IMR-90 (cell line): ENCODE measurements around the gene BPIFA1. TPM values are rescaled to one million over a fixed set of nuclear protein-coding genes. Genes with fewer than 3 reads are reported as not detected.

Experiments
- ATAC-seq: fragments of 200-7000 bp; cut with Tn5 transposase; 2 replicates; pipeline ENCODE4 v1.9.1; 2020; ENCODE audit warnings: low read depth, mild to moderate bottlenecking, moderate library complexity
- BruUV-seq: library from RNA; stranded (reverse); fragments of 400-500 nt; replicated peaks from 2 replicates; lab custom pipeline; 2021; lab: Mats Ljungman, UMichigan
- CTCF ChIA-PET: fragments of 300-600 bp; formaldehyde crosslinking; extraction: SDS; loops from one replicate; lab custom pipeline; 2021; ENCODE audit warnings: antibody characterized with exemption; lab: Yijun Ruan, JAX
- POLR2A ChIA-PET: fragments of 300-600 bp; sonication (Branson Sonifier 250); formaldehyde crosslinking; loops from one replicate; lab custom pipeline; 2022; ENCODE audit warnings: antibody characterized with exemption; ENCODE audit not compliant: unreplicated experiment; lab: Charles Lee
- DNase-seq: peaks from one replicate; pipeline ENCODE4 v3.0.0; 2013
- H2AFZ ChIP-seq: replicated peaks from 2 replicates; pipeline ENCODE3; 2013; ENCODE audit warnings: low read length, mild to moderate bottlenecking; ENCODE audit not compliant: poor library complexity
- H2AK5ac ChIP-seq: 2 replicates; pipeline ENCODE4 v1.6.1; 2013; ENCODE audit warnings: low read depth, low read length, inconsistent platforms
- H2AK9ac ChIP-seq: replicated peaks from 2 replicates; pipeline ENCODE3; 2013; ENCODE audit warnings: mild to moderate bottlenecking, low read depth, low read length, moderate library complexity; ENCODE audit not compliant: poor library complexity
- H2BK120ac ChIP-seq: 2 replicates; pipeline ENCODE4 v1.6.1; 2013; ENCODE audit warnings: low read depth, low read length, inconsistent platforms
- H2BK15ac ChIP-seq: 3 replicates; pipeline ENCODE4 v1.6.1; 2013; ENCODE audit warnings: low read depth, low read length, inconsistent platforms
- H2BK20ac ChIP-seq: 2 replicates; pipeline ENCODE4 v1.6.1; 2013; ENCODE audit warnings: low read depth, mild to moderate bottlenecking, inconsistent platforms, low read length, moderate library complexity
- H2BK5ac ChIP-seq: 2 replicates; pipeline ENCODE4 v1.6.1; 2013; ENCODE audit warnings: mild to moderate bottlenecking, low read depth, low read length, inconsistent platforms; ENCODE audit not compliant: poor library complexity, severe bottlenecking
- H3K14ac ChIP-seq: replicated peaks from 2 replicates; pipeline ENCODE4 v1.6.1; 2013; ENCODE audit warnings: low read depth, low read length, inconsistent platforms
- H3K18ac ChIP-seq: 2 replicates; pipeline ENCODE4 v1.6.1; 2013; ENCODE audit warnings: low read depth, low read length, control low read depth
- H3K23ac ChIP-seq: 2 replicates; pipeline ENCODE4 v1.6.1; 2013; ENCODE audit warnings: low read depth, low read length, inconsistent platforms
- H3K27ac ChIP-seq: 2 replicates; pipeline ENCODE4 v1.5.1; 2013; ENCODE audit warnings: mild to moderate bottlenecking, control low read depth, low read length; ENCODE audit not compliant: insufficient read depth
- H3K27me3 ChIP-seq: 2 replicates; pipeline ENCODE4 v1.6.1; 2013; ENCODE audit warnings: low read length; ENCODE audit not compliant: control insufficient read depth, insufficient read depth
- H3K36me3 ChIP-seq: 2 replicates; pipeline ENCODE4 v1.6.1; 2013; ENCODE audit warnings: low read length, mixed read lengths; ENCODE audit not compliant: control insufficient read depth, insufficient read depth
- H3K4ac ChIP-seq: 2 replicates; pipeline ENCODE4 v1.6.1; 2013; ENCODE audit warnings: low read depth, low read length, inconsistent platforms
- H3K4me1 ChIP-seq: 2 replicates; pipeline ENCODE4 v1.6.1; 2013; ENCODE audit warnings: low read length, mixed read lengths; ENCODE audit not compliant: control insufficient read depth, insufficient read depth
- H3K4me2 ChIP-seq: 2 replicates; pipeline ENCODE4 v1.6.1; 2013; ENCODE audit warnings: low read depth, mild to moderate bottlenecking, control low read depth, low read length, moderate library complexity
- H3K4me3 ChIP-seq: 2 replicates; pipeline ENCODE4 v1.5.1; 2013; ENCODE audit warnings: low read depth, mild to moderate bottlenecking, control low read depth, low read length, moderate library complexity; ENCODE audit not compliant: insufficient read depth
- H3K56ac ChIP-seq: 2 replicates; pipeline ENCODE4 v1.6.1; 2013; ENCODE audit warnings: low read length, inconsistent platforms; ENCODE audit not compliant: insufficient read depth; ENCODE audit errors: extremely low read depth
- H3K79me1 ChIP-seq, 2 experiments: 2 replicates each; pipeline ENCODE4 v1.6.1; 2013; ENCODE audit warnings: low read length in 2 of 2, inconsistent platforms in 1 of 2, low read depth in 1 of 2
- H3K9ac ChIP-seq: 2 replicates; pipeline ENCODE4 v1.6.1; 2013; ENCODE audit warnings: low read depth, low read length, control low read depth
- H3K9me1 ChIP-seq: 2 replicates; pipeline ENCODE4 v1.6.1; 2013; ENCODE audit warnings: low read length, inconsistent platforms; ENCODE audit not compliant: insufficient read depth
- H3K9me3 ChIP-seq: 2 replicates; pipeline ENCODE4 v1.6.1; 2013; ENCODE audit warnings: low read length; ENCODE audit not compliant: control insufficient read depth, insufficient read depth
- H4K20me1 ChIP-seq: 2 replicates; pipeline ENCODE4 v1.6.1; 2013; ENCODE audit warnings: low read length, inconsistent platforms; ENCODE audit not compliant: insufficient read depth
- H4K5ac ChIP-seq: 2 replicates; pipeline ENCODE4 v1.6.1; 2013; ENCODE audit warnings: mild to moderate bottlenecking, low read depth, low read length, control low read depth
- H4K8ac ChIP-seq, 2 experiments: 2 replicates each; pipeline ENCODE4 v1.6.1; 2013; ENCODE audit warnings: low read depth in 2 of 2, low read length in 2 of 2, control low read depth in 1 of 2, inconsistent platforms in 1 of 2
- H4K91ac ChIP-seq: 2 replicates; pipeline ENCODE4 v1.6.1; 2013; ENCODE audit warnings: low read depth, low read length, inconsistent platforms; ENCODE audit not compliant: insufficient read depth
- CHD1 ChIP-seq: IDR thresholded peaks from 2 replicates; pipeline ENCODE4 v1.6.1; 2012; ENCODE audit warnings: low read depth, low read length, improper control_type of control experiment
- FOS ChIP-seq: fragments of 150-350 bp; IDR thresholded peaks from 2 replicates; pipeline ENCODE4 v1.6.1; 2016; ENCODE audit warnings: low read depth, low read length
- MAFK ChIP-seq: IDR thresholded peaks from 2 replicates; pipeline ENCODE4 v1.6.1; 2012; ENCODE audit warnings: low read depth, low read length, improper control_type of control experiment
- MAZ ChIP-seq: IDR thresholded peaks from 2 replicates; pipeline ENCODE4 v1.6.1; 2012; ENCODE audit warnings: low read depth, mild to moderate bottlenecking, low read length, improper control_type of control experiment, moderate library complexity, borderline replicate concordance
- NFE2L2 ChIP-seq: fragments of 150-350 bp; IDR thresholded peaks from 2 replicates; pipeline ENCODE4 v1.6.1; 2016; ENCODE audit warnings: low read depth, mild to moderate bottlenecking, low read length
- POLR2A ChIP-seq: IDR thresholded peaks from 2 replicates; pipeline ENCODE4 v1.6.1; 2012; ENCODE audit warnings: mild to moderate bottlenecking, low read depth, low read length
- RAD21 ChIP-seq: IDR thresholded peaks from 2 replicates; pipeline ENCODE4 v1.6.1; 2012; ENCODE audit warnings: low read length, improper control_type of control experiment
- RFX5 ChIP-seq: IDR thresholded peaks from 2 replicates; pipeline ENCODE4 v1.8.0; 2012; ENCODE audit warnings: low read depth, mild to moderate bottlenecking, low read length, moderate library complexity
- WGBS, 2 experiments: methylation state at CpG; one replicate each; pipeline versions ENCODE4 v1.1.5 to v1.1.7; 2013; ENCODE audit warnings: missing lambda C conversion rate in 2 of 2; ENCODE audit not compliant: insufficient read length in 1 of 2; ENCODE audit errors: extremely low coverage in 2 of 2; 5-methylcytosine and 5-hydroxymethylcytosine counted together
- dilution Hi-C: fragments of 300-500 bp; cut with HindIII; formaldehyde crosslinking; loops from one replicate; pipeline ENCODE4 v1.14.3; 2018; ENCODE audit warnings: low sequenced_read_pairs; ENCODE audit not compliant: unreplicated experiment
- in situ Hi-C: fragments of 300-500 bp; cut with MboI; formaldehyde crosslinking; loops from 3 replicates; pipeline ENCODE4 v1.14.3; 2019; ENCODE audit warnings: low sequenced_read_pairs, inconsistent platforms, mixed read lengths
- intact Hi-C: fragments of 100-400 bp; cut with micrococcal nuclease; formaldehyde crosslinking; loops from 2 replicates; pipeline ENCODE4 v1.10.0; 2022
- polyA plus RNA-seq, 3 experiments: library from polyadenylated mRNA; depleted of rRNA; stranded (reverse); fragments of >200 nt; gene quantifications; 2 replicates each; pipeline ENCODE4 v1.2.3, GENCODE V29; 2012; ENCODE audit warnings: low replicate concordance in 1 of 3
- total RNA-seq: library from RNA; depleted of rRNA; stranded (reverse); fragments of >200 nt; gene quantifications from 2 replicates; pipeline ENCODE4 v1.2.3, GENCODE V29; 2012
- TF ChIP-seq, protein P1 (sequence below): conservative IDR thresholded peaks from 2 replicates; pipeline ENCODE4 v1.5.1; 2012; ENCODE audit warnings: mild to moderate bottlenecking, low read depth, low read length, improper control_type of control experiment

Gene BPIFA1
- total and polyA plus RNA-seq, 2 of the 4 experiments (the other 2 are of a cell fraction) = not detected

GRCh38 chr20:33217052-33217451 lies 18.7 kb upstream of the BPIFA1 start, which contains the start of gene BPIFA3:
Gene BPIFA3 (plus strand): TSS chr20:33217352. CDS start chr20:33217537, 185 bp downstream.
- no CpG with 5 or more reads among the region's 2 CpGs for WGBS, 2 experiments

More at GRCh38 chr20:33217052-33217451, 18.7 kb upstream of the BPIFA1 start, which contains the start of gene BPIFA3:
- H3K23ac ChIP-seq = no peak within 1 kb of the TSS
- H2AK9ac ChIP-seq = no peak within 1 kb of the TSS
- no peak within 1 kb of the TSS for H2BK5ac ChIP-seq
- intact Hi-C loops = no loop called here
- no peaks in the 10 kb centered on the region for H3K79me1 ChIP-seq
- H3K9me3 ChIP-seq = no peaks in the 10 kb centered on the region
- no peak within 1 kb of the TSS for H3K9ac ChIP-seq
- CTCF ChIA-PET = no interaction called here
- no peak within 1 kb of the TSS for H2BK20ac ChIP-seq
- H3K14ac ChIP-seq = no peak within 1 kb of the TSS
- no peaks in the 10 kb centered on the region for H3K9me1 ChIP-seq
- H4K20me1 ChIP-seq = no peaks in the 10 kb centered on the region
- no peak within 1 kb of the TSS for H3K4ac ChIP-seq
- no peak within 1 kb of the TSS for H4K8ac ChIP-seq
- dilution Hi-C loops = no loop called here
- no peak within 1 kb of the TSS for H3K18ac ChIP-seq
- ATAC-seq (no peak), DNase-seq (no peak)
- H2BK15ac ChIP-seq = no peak within 1 kb of the TSS
- no TSS peak for BruUV-seq
- H4K91ac ChIP-seq = no peak within 1 kb of the TSS
- no peak within 1 kb of the TSS for H3K4me2 ChIP-seq
- peaks cover 3% of the 10 kb centered on the region; the same call in 1 of the 2 replicates for H3K27me3 ChIP-seq
- H3K4me1 ChIP-seq = no peaks in the 10 kb centered on the region
- in situ Hi-C loops = no loop called here
- no peak within 1 kb of the TSS for H4K5ac ChIP-seq
- H2AFZ ChIP-seq = no peak within 1 kb of the TSS
- no peaks in the 10 kb centered on the region for H3K36me3 ChIP-seq
- no peak within 1 kb of the TSS for H3K27ac ChIP-seq
- TF ChIP-seq MAFK (no peak), NFE2L2 (no peak), RFX5 (no peak), POLR2A (no peak), CHD1 (no peak), MAZ (no peak), RAD21 (no peak), FOS (no peak)
- TF ChIP-seq, protein P1, sequence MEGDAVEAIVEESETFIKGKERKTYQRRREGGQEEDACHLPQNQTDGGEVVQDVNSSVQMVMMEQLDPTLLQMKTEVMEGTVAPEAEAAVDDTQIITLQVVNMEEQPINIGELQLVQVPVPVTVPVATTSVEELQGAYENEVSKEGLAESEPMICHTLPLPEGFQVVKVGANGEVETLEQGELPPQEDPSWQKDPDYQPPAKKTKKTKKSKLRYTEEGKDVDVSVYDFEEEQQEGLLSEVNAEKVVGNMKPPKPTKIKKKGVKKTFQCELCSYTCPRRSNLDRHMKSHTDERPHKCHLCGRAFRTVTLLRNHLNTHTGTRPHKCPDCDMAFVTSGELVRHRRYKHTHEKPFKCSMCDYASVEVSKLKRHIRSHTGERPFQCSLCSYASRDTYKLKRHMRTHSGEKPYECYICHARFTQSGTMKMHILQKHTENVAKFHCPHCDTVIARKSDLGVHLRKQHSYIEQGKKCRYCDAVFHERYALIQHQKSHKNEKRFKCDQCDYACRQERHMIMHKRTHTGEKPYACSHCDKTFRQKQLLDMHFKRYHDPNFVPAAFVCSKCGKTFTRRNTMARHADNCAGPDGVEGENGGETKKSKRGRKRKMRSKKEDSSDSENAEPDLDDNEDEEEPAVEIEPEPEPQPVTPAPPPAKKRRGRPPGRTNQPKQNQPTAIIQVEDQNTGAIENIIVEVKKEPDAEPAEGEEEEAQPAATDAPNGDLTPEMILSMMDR = no peak
- H2BK120ac ChIP-seq = no peak within 1 kb of the TSS
- no peak within 1 kb of the TSS for H3K4me3 ChIP-seq
- POLR2A ChIA-PET = no interaction called here
- H3K56ac ChIP-seq = no peak within 1 kb of the TSS
- no peak within 1 kb of the TSS for H2AK5ac ChIP-seq
